Heart left ventricle (tissue), 13 donors: ENCODE data around the gene C1orf21.

Source experiments
- POLR2A ChIP-seq, 2 donors: fragments of 450-650 bp; IDR thresholded peaks; one replicate each; pipeline ENCODE4 v1.6.1; 2017; ENCODE audit warnings: antibody characterized with exemption in 2 of 2, mild to moderate bottlenecking in 2 of 2, moderate library complexity in 2 of 2
- TF ChIP-seq, protein P1 (sequence below), 12 donors: fragments of 200-600 bp; sonication (generic) in 4 of 12; IDR thresholded peaks; one replicate each; pipeline versions ENCODE4 v1.5.0 to v1.8.0; 2018 to 2022; ENCODE audit warnings: antibody characterized with exemption in 12 of 12, mild to moderate bottlenecking in 5 of 12
- donor health status: ischemic (EF 13 %, LVEDD 7.1; RV severe dilation, severe dysfunction).
- donor health status: DM: no; HTN: yes; CAD: no.
- donor health status: DM: no; HTN: no; CAD: no.
- donor health status: ischemic (EF 25% LVEDD 6.9; RV normal size, moderate dysfunction).
- donor health status: ischemic (EF 25% LVEDD 5.7; RV mildly dilated, moderate dysfunction).
- donor health status: ischemic (EF 35%, LVEDD 5.7; RV mildly dilated, moderate dysfunction).
- donor health status: nonischemic (EF 11% LVEDD 7.7; RV severe dilation, severe dysfunction).
- donor health status: DM: yes; HTN: yes; CAD: no.
- donor health status: PGD.
- donor health status: ischemic (EF 29% LVEDD 5.4; RV normal size, mild dysfunction).
- donor health status: nonischemic (EF 23%, LVEDD 6.1; RV moderate dilation, normal function).

DNA sequence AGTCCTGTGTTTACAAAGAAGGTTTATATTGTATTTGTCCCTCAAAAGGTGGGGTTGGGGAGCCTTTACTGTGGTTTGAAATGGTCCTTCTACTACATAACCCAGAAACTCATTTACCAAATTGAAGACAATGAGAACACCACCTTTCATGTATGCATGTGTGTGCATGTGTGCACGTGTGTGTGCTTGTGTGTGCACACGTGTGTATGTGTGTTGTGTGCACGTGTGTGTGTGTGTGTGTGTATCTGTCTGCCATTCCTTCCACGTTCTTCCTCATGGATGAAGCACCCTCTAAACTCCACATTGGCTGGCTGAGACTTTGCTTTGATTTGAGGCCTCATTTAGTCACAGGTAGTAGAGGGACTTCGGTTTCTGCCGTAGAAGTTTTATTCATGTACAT lies 229.7 kb downstream of the C1orf21 start:
- TF ChIP-seq POLR2A (IDR thresholded peaks at IDR 0.05) = no peak
- TF ChIP-seq, protein P1, sequence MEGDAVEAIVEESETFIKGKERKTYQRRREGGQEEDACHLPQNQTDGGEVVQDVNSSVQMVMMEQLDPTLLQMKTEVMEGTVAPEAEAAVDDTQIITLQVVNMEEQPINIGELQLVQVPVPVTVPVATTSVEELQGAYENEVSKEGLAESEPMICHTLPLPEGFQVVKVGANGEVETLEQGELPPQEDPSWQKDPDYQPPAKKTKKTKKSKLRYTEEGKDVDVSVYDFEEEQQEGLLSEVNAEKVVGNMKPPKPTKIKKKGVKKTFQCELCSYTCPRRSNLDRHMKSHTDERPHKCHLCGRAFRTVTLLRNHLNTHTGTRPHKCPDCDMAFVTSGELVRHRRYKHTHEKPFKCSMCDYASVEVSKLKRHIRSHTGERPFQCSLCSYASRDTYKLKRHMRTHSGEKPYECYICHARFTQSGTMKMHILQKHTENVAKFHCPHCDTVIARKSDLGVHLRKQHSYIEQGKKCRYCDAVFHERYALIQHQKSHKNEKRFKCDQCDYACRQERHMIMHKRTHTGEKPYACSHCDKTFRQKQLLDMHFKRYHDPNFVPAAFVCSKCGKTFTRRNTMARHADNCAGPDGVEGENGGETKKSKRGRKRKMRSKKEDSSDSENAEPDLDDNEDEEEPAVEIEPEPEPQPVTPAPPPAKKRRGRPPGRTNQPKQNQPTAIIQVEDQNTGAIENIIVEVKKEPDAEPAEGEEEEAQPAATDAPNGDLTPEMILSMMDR (IDR thresholded peaks at IDR 0.05) = no peak
